Measurements from ENCODE around the gene SIAH3. TPM values are rescaled to one million over a fixed set of nuclear protein-coding genes. Genes with fewer than 3 reads are reported as not detected.

SIAH3 gene
- total RNA-seq, 1 experiment from 2014 or later, result not detected

GRCh38 chr13:45825387-45825650, 26.2 kb downstream of the SIAH3 start:
- WGBS (ENCODE audit: extremely low coverage, insufficient read length, low lambda C conversion rate), result no CpG with 5 or more reads among the region's 4 CpGs
- Histone ChIP-seq H3K23me2 (ENCODE audit: insufficient read length, low read depth, low read length, poor library complexity, severe bottlenecking) (no peaks in the 10 kb centered on the region), H3K4me2 (ENCODE audit: insufficient read depth, insufficient read length, low read length) (no peak overlapping the region), H4K20me1 (ENCODE audit: control insufficient read depth, insufficient read depth, insufficient read length) (no peaks in the 10 kb centered on the region), H3K9me3 (ENCODE audit: control insufficient read depth, low read depth, low read length) (no peaks in the 10 kb centered on the region), H4K8ac (replicated peaks; ENCODE audit: insufficient read length, low read depth, low read length) (no peak overlapping the region), H3K4ac (ENCODE audit: low read depth, low read length) (no peak overlapping the region), H3K23ac (ENCODE audit: insufficient read length, low read depth, low read length) (no peak overlapping the region), H4K5ac (ENCODE audit: insufficient read length, low read depth, low read length) (no peak overlapping the region), H3K27ac (ENCODE audit: insufficient read length, low read depth, low read length) (no peak overlapping the region), H2BK20ac (ENCODE audit: low read depth, low read length, poor library complexity, severe bottlenecking) (no peak overlapping the region), H3K79me2 (ENCODE audit: insufficient read depth, low read length) (no peaks in the 10 kb centered on the region), H3T11ph (ENCODE audit: low read length) (no peak overlapping the region), H3K14ac (ENCODE audit: insufficient read depth, low read length) (no peak overlapping the region), H2BK5ac (ENCODE audit: insufficient read length, low read length) (no peak overlapping the region), H3K56ac (ENCODE audit: insufficient read length, low read depth, low read length) (no peak overlapping the region), H3K18ac (ENCODE audit: insufficient read length, low read depth, low read length) (no peak overlapping the region), H2BK12ac (ENCODE audit: insufficient read length, low read depth, low read length) (no peak overlapping the region), H3K27me3 (ENCODE audit: insufficient read depth, low read length) (no peaks in the 10 kb centered on the region), H3K4me1 (ENCODE audit: insufficient read depth, low read length) (peaks cover 6% of the 10 kb centered on the region; the same call in 1 of the 2 replicates), H2AK5ac (ENCODE audit: insufficient read length, low read length) (no peak overlapping the region), H3K79me1 (ENCODE audit: insufficient read depth, low read depth, low read length, poor library complexity, severe bottlenecking) (no peaks in the 10 kb centered on the region), H2BK120ac (ENCODE audit: low read depth, low read length, poor library complexity, severe bottlenecking) (no peak overlapping the region), H3K9ac (ENCODE audit: extremely low read depth, insufficient read length, low read length) (no peak overlapping the region), H4K91ac (ENCODE audit: insufficient read length, low read depth, low read length) (no peak overlapping the region), H2AFZ (ENCODE audit: low read length) (no peak overlapping the region), H2BK15ac (ENCODE audit: low read depth, low read length) (no peak overlapping the region)
- H3K27ac Mint-ChIP-seq, result no peak overlapping the region
- no peak for DNase-seq
- H3K36me3 Mint-ChIP-seq (ENCODE audit: insufficient read depth in 1 of 3, low read depth in 3 of 3), result no peaks in the 10 kb centered on the region
- H3K4me1 Mint-ChIP-seq, result peaks cover 33 to 39% of the 10 kb centered on the region in 2 experiments
- peaks cover 4% of the 10 kb centered on the region for H3K27me3 Mint-ChIP-seq (ENCODE audit: low read depth)
- TF ChIP-seq, protein P1, sequence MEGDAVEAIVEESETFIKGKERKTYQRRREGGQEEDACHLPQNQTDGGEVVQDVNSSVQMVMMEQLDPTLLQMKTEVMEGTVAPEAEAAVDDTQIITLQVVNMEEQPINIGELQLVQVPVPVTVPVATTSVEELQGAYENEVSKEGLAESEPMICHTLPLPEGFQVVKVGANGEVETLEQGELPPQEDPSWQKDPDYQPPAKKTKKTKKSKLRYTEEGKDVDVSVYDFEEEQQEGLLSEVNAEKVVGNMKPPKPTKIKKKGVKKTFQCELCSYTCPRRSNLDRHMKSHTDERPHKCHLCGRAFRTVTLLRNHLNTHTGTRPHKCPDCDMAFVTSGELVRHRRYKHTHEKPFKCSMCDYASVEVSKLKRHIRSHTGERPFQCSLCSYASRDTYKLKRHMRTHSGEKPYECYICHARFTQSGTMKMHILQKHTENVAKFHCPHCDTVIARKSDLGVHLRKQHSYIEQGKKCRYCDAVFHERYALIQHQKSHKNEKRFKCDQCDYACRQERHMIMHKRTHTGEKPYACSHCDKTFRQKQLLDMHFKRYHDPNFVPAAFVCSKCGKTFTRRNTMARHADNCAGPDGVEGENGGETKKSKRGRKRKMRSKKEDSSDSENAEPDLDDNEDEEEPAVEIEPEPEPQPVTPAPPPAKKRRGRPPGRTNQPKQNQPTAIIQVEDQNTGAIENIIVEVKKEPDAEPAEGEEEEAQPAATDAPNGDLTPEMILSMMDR (conservative IDR thresholded peaks at IDR 0.05), result no peak
- no peaks in the 10 kb centered on the region for H3K9me3 Mint-ChIP-seq
- H3K4me3 Mint-ChIP-seq, result no peak overlapping the region
